Glutamatergic neuron (in vitro differentiated cells): ENCODE data around the gene ANO9. TPM values are rescaled to one million over a fixed set of nuclear protein-coding genes. Genes with fewer than 3 reads are reported as not detected.

Experiments used
- DNase-seq: peaks from one replicate; pipeline ENCODE4 v3.0.0; 2022
- H3K27ac Mint-ChIP-seq: one replicate; pipeline ENCODE4 v1.8.0; 2020; ENCODE audit warnings: mild to moderate bottlenecking, mixed read lengths, inconsistent platforms; ENCODE audit not compliant: unreplicated experiment
- H3K27me3 Mint-ChIP-seq: one replicate; pipeline ENCODE4 v1.8.0; 2020; ENCODE audit warnings: mild to moderate bottlenecking, moderate library complexity, mixed read lengths, inconsistent platforms; ENCODE audit not compliant: unreplicated experiment
- H3K36me3 Mint-ChIP-seq: one replicate; pipeline ENCODE4 v1.8.0; 2020; ENCODE audit warnings: mild to moderate bottlenecking, mixed read lengths, inconsistent platforms; ENCODE audit not compliant: unreplicated experiment
- H3K4me1 Mint-ChIP-seq: one replicate; pipeline ENCODE4 v1.8.0; 2020; ENCODE audit warnings: mild to moderate bottlenecking, low read depth, mixed read lengths, inconsistent platforms; ENCODE audit not compliant: unreplicated experiment
- H3K4me3 Mint-ChIP-seq: one replicate; pipeline ENCODE4 v1.8.0; 2020; ENCODE audit warnings: mild to moderate bottlenecking, mixed read lengths, inconsistent platforms; ENCODE audit not compliant: unreplicated experiment
- H3K9me3 Mint-ChIP-seq: one replicate; pipeline ENCODE4 v1.8.0; 2020; ENCODE audit warnings: mild to moderate bottlenecking, moderate library complexity, mixed read lengths, inconsistent platforms; ENCODE audit not compliant: unreplicated experiment
- total RNA-seq: library from RNA; stranded (reverse); fragmentation: NEBNext Ultra II Directional; extraction: Animal tissue kit (Norgen Biotek cat#: 25700); gene quantifications from one replicate; pipeline ENCODE4 v1.2.1, GENCODE V29; 2021; ENCODE audit not compliant: unreplicated experiment
- TF ChIP-seq, protein P1 (sequence below): fragments of 200-600 bp; sonication (generic); IDR thresholded peaks from one replicate; pipeline ENCODE4 v1.5.0; 2021; ENCODE audit not compliant: partially characterized antibody, unreplicated experiment

Gene ANO9
- total RNA-seq, 1 donor from 2014 or later, result 1.8 TPM

DNA sequence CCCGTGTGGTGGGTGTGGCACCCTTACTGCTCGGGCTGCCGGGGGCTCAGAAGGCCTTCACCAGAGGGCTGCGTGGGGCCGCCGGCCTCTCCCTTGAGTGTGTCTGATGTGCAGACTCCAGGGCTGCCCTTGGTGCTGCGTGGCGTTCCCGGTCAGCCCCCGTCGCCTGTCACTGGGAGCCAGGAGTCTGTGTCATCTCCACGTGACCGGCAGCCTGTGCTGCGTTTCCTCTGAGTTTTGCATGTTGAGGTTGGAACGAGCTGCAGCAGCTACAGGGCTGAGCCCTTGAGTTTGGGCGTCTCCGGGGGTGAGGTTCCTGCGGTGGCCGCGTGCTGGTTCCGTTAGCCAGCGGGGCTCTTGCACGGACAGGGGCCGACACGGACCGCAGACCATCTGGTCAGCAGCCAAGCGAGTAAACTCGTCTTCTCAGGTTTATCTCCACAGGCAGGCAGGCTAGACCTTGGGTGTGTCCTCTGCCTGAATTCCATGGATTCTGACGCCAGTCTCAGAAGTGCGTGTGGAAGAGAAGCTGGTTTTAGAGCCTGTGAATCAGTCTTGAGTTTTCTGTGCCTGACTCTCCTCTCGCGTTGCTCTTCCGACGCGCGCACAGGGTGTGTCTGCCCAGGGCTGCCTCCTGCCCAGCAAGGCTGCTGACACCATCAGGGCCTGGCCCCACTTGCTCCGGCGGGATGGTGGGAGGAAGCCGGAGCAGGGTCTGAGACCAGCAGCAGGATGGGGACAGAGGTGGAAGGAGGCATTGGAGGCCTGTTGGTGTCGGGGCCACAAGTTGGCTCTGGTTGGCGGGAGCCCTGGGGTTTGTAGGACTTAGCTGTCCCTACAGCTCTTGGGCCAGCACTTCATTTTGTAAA, 18.8 kb upstream of the ANO9 start:
- Mint-ChIP-seq H3K27me3 (peaks cover 2% of the 10 kb centered on the region), H3K36me3 (no peaks in the 10 kb centered on the region), H3K9me3 (peaks cover 5% of the 10 kb centered on the region), H3K4me3 (no peak overlapping the region), H3K27ac (no peak overlapping the region), H3K4me1 (peaks cover 18% of the 10 kb centered on the region)
- no peak for DNase-seq
- TF ChIP-seq, protein P1, sequence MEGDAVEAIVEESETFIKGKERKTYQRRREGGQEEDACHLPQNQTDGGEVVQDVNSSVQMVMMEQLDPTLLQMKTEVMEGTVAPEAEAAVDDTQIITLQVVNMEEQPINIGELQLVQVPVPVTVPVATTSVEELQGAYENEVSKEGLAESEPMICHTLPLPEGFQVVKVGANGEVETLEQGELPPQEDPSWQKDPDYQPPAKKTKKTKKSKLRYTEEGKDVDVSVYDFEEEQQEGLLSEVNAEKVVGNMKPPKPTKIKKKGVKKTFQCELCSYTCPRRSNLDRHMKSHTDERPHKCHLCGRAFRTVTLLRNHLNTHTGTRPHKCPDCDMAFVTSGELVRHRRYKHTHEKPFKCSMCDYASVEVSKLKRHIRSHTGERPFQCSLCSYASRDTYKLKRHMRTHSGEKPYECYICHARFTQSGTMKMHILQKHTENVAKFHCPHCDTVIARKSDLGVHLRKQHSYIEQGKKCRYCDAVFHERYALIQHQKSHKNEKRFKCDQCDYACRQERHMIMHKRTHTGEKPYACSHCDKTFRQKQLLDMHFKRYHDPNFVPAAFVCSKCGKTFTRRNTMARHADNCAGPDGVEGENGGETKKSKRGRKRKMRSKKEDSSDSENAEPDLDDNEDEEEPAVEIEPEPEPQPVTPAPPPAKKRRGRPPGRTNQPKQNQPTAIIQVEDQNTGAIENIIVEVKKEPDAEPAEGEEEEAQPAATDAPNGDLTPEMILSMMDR, result no peak

- peaks cover 5% of the 10 kb centered on the region for H3K27me3 Mint-ChIP-seq
- no peaks in the 10 kb centered on the region for H3K36me3 Mint-ChIP-seq
- TF ChIP-seq, protein P1, result no peak
- no peak for DNase-seq
- H3K4me1 Mint-ChIP-seq, result peaks cover 27% of the 10 kb centered on the region
- no peak overlapping the region for H3K4me3 Mint-ChIP-seq
- no peak overlapping the region for H3K27ac Mint-ChIP-seq
- H3K9me3 Mint-ChIP-seq, result peaks cover 5% of the 10 kb centered on the region
These were observed 17.9 kb upstream of the ANO9 start for GRCh38 chr11:459511-460220.

DNA sequence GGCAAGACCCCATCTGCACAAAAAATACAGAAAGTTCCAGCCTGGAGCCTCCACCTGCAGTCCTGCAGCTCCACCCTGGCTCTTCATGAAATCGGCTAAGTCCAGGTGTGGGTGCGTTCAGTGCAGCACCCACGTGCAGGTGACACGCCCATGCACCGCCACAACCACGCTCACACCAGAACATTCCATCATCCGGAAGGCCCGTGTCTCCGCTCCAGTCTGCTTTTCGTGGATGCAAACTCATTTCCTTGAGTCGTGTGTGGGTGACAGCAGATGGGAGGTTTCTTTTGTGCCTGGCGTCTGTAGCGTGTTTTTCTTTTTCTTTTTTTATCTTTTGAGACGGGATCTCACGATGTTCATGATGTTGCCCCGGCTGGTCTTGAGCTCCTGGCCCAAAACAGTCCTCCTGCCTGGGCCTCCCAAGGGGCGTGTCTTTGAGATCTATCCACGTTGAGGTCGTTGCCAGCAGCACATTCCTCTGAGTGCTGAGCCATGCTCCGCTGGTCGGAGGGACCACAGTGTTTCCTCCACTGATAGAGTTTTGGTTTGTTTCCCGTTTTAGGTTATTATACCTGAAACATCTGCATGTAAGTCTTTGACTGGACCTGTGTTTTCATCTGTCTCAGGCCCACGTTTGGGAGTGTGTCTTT, 15.4 kb upstream of the ANO9 start:
- TF ChIP-seq, protein P1, result no peak
- peaks cover 5% of the 10 kb centered on the region for H3K9me3 Mint-ChIP-seq
- peaks cover 9% of the 10 kb centered on the region for H3K27me3 Mint-ChIP-seq
- H3K27ac Mint-ChIP-seq, result peak overlapping the region; percentile 77
- DNase-seq, result no peak
- peak overlapping the region; percentile 34 for H3K4me3 Mint-ChIP-seq
- peaks cover 35% of the 10 kb centered on the region for H3K4me1 Mint-ChIP-seq
- H3K36me3 Mint-ChIP-seq, result no peaks in the 10 kb centered on the region

DNA sequence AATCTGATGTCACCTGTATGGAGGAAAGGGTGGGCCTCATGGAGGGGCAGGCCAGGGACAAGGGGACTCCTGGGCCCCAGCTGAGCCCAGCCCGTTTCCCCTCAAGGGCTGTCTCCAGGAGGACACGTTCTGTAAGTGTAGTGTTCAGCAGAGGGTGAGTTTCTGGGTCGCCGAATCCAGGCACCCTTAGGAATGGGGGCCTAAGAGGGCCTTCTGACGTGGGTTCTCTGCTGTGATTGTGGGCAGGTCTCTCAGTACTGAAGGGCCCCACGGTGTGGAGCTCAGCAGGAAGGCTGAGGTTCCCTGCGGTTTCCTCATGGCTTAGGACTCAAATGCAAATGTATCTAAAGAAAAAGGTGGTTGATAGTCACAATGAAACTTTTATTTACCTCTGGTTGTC, 14.7 kb upstream of the ANO9 start:
- Mint-ChIP-seq H3K36me3 (no peaks in the 10 kb centered on the region), H3K4me3 (peak overlapping the region; percentile 36), H3K4me1 (peaks cover 36% of the 10 kb centered on the region), H3K27ac (no peak overlapping the region), H3K9me3 (peaks cover 5% of the 10 kb centered on the region), H3K27me3 (peaks cover 9% of the 10 kb centered on the region)
- no peak for DNase-seq
- TF ChIP-seq, protein P1, result no peak
